GM08714 (cell line): ENCODE data around the gene GRID2.

ENCODE experiments used
- H3K4me3 ChIP-seq: fragments of 200-500 bp; sonication (Bioruptor generic); 2 replicates; pipeline ENCODE4 v1.5.1; 2014; ENCODE audit warnings: mild to moderate bottlenecking, low read length, inconsistent platforms
- ZNF274 ChIP-seq: IDR thresholded peaks from 2 replicates; pipeline ENCODE4 v1.6.1; 2012; ENCODE audit warnings: mild to moderate bottlenecking, low read depth, low read length

The GRID2 gene

DNA sequence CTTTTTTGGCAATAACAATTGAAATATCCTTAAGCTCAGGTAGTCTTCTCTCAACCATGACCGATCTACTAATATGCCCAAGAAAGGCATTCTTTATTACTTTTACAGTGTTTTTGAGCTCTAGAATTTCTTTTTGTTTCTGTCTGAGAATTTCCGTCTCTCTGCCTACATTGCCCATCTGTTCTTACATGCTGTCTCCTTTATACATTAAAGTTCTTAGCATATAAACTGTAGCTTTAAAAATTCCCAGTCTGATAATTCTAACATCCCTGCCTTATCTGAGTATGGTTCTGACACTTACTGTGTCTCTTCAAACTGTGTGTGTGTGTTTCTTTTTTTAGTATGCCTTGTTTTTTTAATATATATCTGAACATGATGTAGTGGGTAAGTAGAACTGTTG is 658.1 kb downstream of the GRID2 start:
- no peak overlapping the region for H3K4me3 ChIP-seq
- no peak for TF ChIP-seq ZNF274

- no peak for TF ChIP-seq ZNF274
- H3K4me3 ChIP-seq, result no peak overlapping the region
Observed at GRCh38 chr4:92962831-92963230, 659.1 kb downstream of the GRID2 start.

DNA sequence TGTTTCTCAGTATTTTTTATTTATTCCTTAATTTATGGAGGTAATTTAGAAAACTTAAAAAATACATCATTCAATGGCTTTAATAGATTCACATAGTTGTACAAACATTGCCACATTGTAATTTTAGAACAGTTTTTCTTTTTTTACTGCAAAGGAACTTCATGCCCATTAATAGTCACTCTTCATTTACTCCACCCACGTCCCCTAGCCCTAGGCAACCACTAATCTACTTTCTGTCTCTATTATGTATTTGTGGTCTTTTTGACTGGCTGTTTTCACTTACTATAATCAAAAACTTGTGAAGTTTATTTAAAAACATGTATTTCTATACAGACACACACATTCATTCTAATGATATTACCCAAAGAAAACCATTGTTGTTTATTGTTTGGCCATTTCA is 664.8 kb downstream of the GRID2 start:
- H3K4me3 ChIP-seq, result no peak overlapping the region
- no peak for TF ChIP-seq ZNF274

GRCh38 chr4:92968996-92969395 is 665.2 kb downstream of the GRID2 start:
- no peak overlapping the region for H3K4me3 ChIP-seq
- no peak for TF ChIP-seq ZNF274

DNA sequence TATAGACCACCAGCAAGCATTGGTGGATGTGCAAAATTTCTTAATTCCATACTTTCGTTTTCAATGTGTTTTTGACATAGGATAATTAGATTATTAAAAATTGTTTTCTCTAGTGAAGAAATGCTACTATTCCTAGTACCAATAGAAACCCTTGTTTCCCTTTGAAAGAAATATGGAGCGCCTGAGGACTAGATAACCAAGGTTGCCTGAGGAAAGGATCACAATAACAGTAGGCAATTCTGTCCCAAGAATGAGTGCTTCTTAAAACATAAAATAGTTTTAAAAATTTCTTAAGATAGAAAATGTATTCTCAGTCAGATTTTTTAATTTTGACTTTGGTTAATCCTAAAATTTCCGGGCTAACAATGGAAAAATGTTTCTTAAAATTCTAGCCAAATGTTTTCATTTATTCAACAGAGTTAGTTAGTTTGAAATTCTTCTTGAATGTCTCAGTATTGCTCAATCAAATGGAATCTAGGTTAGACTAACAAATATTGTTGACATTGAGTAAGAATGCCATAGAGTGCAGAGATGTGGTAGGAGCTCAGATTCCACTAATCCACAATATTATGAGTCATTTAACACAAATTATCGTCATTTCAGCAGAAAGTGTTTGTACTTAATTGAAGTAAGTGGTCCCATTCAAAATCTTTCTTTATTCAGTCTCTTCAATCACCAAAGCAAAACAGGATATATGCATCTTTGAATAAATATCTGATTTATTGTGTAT is 666.0 kb downstream of the GRID2 start:
- no peak for TF ChIP-seq ZNF274
- H3K4me3 ChIP-seq, result no peak overlapping the region

GRCh38 chr4:92970996-92971395 is 667.2 kb downstream of the GRID2 start:
- H3K4me3 ChIP-seq, result no peak overlapping the region

GRCh38 chr4:92988301-92988700 is 684.5 kb downstream of the GRID2 start:
- TF ChIP-seq ZNF274, result no peak
- H3K4me3 ChIP-seq, result no peak overlapping the region

More at GRCh38 chr4:92970996-92971395, 667.2 kb downstream of the GRID2 start:
- no peak for TF ChIP-seq ZNF274

GRCh38 chr4:92992758-92993157 is 689.0 kb downstream of the GRID2 start:
- no peak overlapping the region for H3K4me3 ChIP-seq
- TF ChIP-seq ZNF274, result no peak

GRCh38 chr4:92994727-92995126 is 691.0 kb downstream of the GRID2 start:
- no peak for TF ChIP-seq ZNF274

DNA sequence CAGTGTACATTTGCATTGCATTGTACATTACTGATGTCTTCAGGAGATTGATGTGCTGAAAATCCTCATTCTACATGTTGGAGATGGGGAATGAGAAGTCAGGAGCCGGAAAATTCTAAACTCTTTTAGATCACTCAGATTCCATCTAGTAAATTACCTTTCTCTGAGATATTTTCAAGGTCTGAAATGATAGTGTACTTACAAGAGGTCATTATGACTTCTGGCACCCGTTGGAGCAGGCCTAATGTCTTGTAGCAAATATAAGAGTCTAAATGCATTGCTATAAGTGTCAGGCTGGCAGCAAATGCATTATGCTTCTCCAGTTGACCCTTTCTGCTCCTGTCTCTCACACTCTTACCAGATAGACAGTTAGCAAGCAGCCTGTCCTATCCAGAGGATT is 692.8 kb downstream of the GRID2 start:
- H3K4me3 ChIP-seq, result no peak overlapping the region
- no peak for TF ChIP-seq ZNF274

More at GRCh38 chr4:92994727-92995126, 691.0 kb downstream of the GRID2 start:
- H3K4me3 ChIP-seq, result no peak overlapping the region

DNA sequence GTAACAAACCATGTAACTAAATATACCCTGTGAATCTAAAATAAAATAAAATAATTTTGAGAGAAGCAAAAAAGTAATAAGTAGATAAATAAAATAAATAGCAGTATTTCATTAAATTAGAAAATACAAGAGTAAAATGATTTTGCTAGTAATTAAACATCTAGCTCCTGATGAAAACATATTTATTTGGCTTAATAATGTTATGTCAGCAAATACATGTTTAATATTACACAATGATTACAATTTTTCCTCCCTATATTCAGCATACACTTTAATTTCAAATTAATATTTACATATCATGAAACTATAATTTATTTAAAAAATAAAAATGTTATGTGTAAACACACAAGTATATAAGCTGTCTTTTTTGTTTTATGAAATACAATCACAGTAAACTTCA is 697.1 kb downstream of the GRID2 start:
- no peak overlapping the region for H3K4me3 ChIP-seq
- TF ChIP-seq ZNF274, result no peak

GRCh38 chr4:93002240-93002639 is 698.5 kb downstream of the GRID2 start:
- H3K4me3 ChIP-seq, result no peak overlapping the region
- no peak for TF ChIP-seq ZNF274

DNA sequence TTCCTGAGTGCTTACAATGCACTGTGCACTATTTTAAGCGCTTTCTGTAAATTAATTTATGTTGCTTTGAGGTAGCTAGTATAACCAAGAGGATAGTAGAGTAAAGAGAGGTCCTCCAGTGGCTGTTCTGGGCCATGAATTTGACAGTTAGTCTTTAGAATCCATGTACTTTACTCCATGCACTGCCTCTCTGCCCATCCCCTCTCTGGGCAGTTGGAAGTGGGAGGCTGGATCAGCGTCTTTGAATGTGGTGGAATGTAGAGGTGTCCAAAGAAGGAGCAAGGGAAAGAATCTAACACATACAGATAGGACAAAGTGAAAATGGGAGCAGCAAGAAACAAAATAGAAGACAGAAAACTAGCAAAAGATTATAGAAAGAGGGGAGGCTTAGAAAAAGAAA is 712.6 kb downstream of the GRID2 start:
- no peak overlapping the region for H3K4me3 ChIP-seq
- no peak for TF ChIP-seq ZNF274

- no peak overlapping the region for H3K4me3 ChIP-seq
- no peak for TF ChIP-seq ZNF274
Observed at GRCh38 chr4:93018243-93018642, 714.5 kb downstream of the GRID2 start.

GRCh38 chr4:93018806-93019205 is 715.0 kb downstream of the GRID2 start:
- no peak overlapping the region for H3K4me3 ChIP-seq
- TF ChIP-seq ZNF274, result no peak

GRCh38 chr4:93029769-93030168 is 726.0 kb downstream of the GRID2 start:
- H3K4me3 ChIP-seq, result no peak overlapping the region
- no peak for TF ChIP-seq ZNF274
